B cell (primary cell): Measurements from ENCODE around the gene EN1. TPM values are rescaled to one million over a fixed set of nuclear protein-coding genes. Genes with fewer than 3 reads are reported as not detected.

Source experiments
- ATAC-seq: fragments of 200-7000 bp; cut with Tn5 transposase; one replicate; pipeline ENCODE4 v1.10.0; 2021; ENCODE audit warnings: low read depth, mild to moderate bottlenecking, moderate number of reproducible peaks, moderate library complexity
- CTCF ChIA-PET: fragments of 350-600 bp; sonication (Branson Sonifier 250); formaldehyde crosslinking; loops from one replicate; lab custom pipeline; 2021; ENCODE audit warnings: antibody characterized with exemption, inconsistent platforms; lab: Charles Lee
- POLR2A ChIA-PET: fragments of 350-600 bp; sonication (Branson Sonifier 250); formaldehyde crosslinking; loops from one replicate; lab custom pipeline; 2021; ENCODE audit warnings: antibody characterized with exemption; lab: Charles Lee
- DNase-seq: peaks from one replicate; pipeline ENCODE4 v3.0.0; 2013
- H2AFZ ChIP-seq: 2 replicates; pipeline ENCODE4 v1.6.1; 2012; ENCODE audit warnings: mild to moderate bottlenecking, low read depth, low read length; ENCODE audit not compliant: insufficient read depth, poor library complexity, severe bottlenecking
- H3K27ac ChIP-seq, 2 donors: 1 replicate in 1 of 2; 2 replicates in 1 of 2; pipeline ENCODE4 v1.5.1; 2012 to 2013; ENCODE audit warnings: low read length in 2 of 2, mild to moderate bottlenecking in 2 of 2, moderate library complexity in 1 of 2
- H3K27me3 ChIP-seq, 4 experiments: fragments of 200-600 bp in 1 of 4; sonication (generic) in 1 of 4; replicated peaks in 1 of 4; 1 replicate in 2 of 4; 2 replicates in 2 of 4; pipeline versions ENCODE4 v1.6.1 to v1.7.0; 2013 to 2016; ENCODE audit warnings: low read length in 3 of 4, mild to moderate bottlenecking in 2 of 4, mixed read lengths in 1 of 4, moderate library complexity in 1 of 4; ENCODE audit not compliant: insufficient read depth in 4 of 4, control insufficient read depth in 3 of 4; ENCODE audit errors: control extremely low read depth in 1 of 4
- H3K36me3 ChIP-seq, 2 experiments: replicated peaks in 1 of 2; 1 replicate in 1 of 2; 2 replicates in 1 of 2; pipeline versions ENCODE4 v1.6.1 to v1.7.1; 2013; ENCODE audit warnings: low read length in 1 of 2; ENCODE audit not compliant: insufficient read depth in 2 of 2, control insufficient read depth in 1 of 2; ENCODE audit errors: control extremely low read depth in 1 of 2, extremely low read depth in 1 of 2
- H3K4me1 ChIP-seq, 2 donors: fragments of 200-600 bp in 1 of 2; sonication (generic) in 1 of 2; 1 replicate in 1 of 2; 2 replicates in 1 of 2; pipeline versions ENCODE4 v1.5.1 to v1.6.1; 2013 to 2017; ENCODE audit warnings: low read length in 2 of 2; ENCODE audit not compliant: control insufficient read depth in 2 of 2, insufficient read depth in 2 of 2
- H3K4me2 ChIP-seq: replicated peaks from 2 replicates; pipeline ENCODE3; 2012; ENCODE audit warnings: mild to moderate bottlenecking, low read depth, low read length; ENCODE audit not compliant: poor library complexity, severe bottlenecking
- H3K4me3 ChIP-seq, 5 experiments: fragments of 200-600 bp in 1 of 5; sonication (generic) in 1 of 5; 1 replicate in 3 of 5; 2 replicates in 2 of 5; pipeline versions ENCODE4 v1.5.1 to v1.7.0; 2011 to 2016; ENCODE audit warnings: low read length in 4 of 5, mild to moderate bottlenecking in 4 of 5, low read depth in 2 of 5, control low read depth in 1 of 5, moderate library complexity in 1 of 5; ENCODE audit not compliant: insufficient read depth in 1 of 5; ENCODE audit errors: control extremely low read depth in 1 of 5, extremely low read depth in 1 of 5
- H3K79me2 ChIP-seq: fragments of 200-600 bp; sonication (generic); one replicate; pipeline ENCODE4 v1.6.0; 2016; ENCODE audit warnings: low read length; ENCODE audit not compliant: control insufficient read depth, insufficient read depth
- H3K9ac ChIP-seq: fragments of 200-600 bp; sonication (generic); 2 replicates; pipeline ENCODE4 v1.6.1; 2017; ENCODE audit warnings: mild to moderate bottlenecking, low read length, moderate library complexity
- H3K9me3 ChIP-seq, 3 donors: one replicate each; pipeline versions ENCODE4 v1.6.1 to v1.7.1; 2013; ENCODE audit warnings: low read length in 2 of 3; ENCODE audit not compliant: control insufficient read depth in 2 of 3, insufficient read depth in 1 of 3; ENCODE audit errors: control extremely low read depth in 1 of 3
- H4K20me1 ChIP-seq: 2 replicates; pipeline ENCODE4 v1.6.0; 2012; ENCODE audit warnings: mild to moderate bottlenecking, low read length; ENCODE audit not compliant: insufficient read depth, control insufficient read depth, poor library complexity, severe bottlenecking
- H3K27ac Mint-ChIP-seq: one replicate; pipeline ENCODE4 v1.8.0; 2021; ENCODE audit warnings: mixed read lengths
- H3K27me3 Mint-ChIP-seq: one replicate; pipeline ENCODE4 v1.8.0; 2021; ENCODE audit warnings: mixed read lengths
- H3K4me1 Mint-ChIP-seq: one replicate; pipeline ENCODE4 v1.8.0; 2021; ENCODE audit warnings: mixed read lengths
- H3K4me3 Mint-ChIP-seq: one replicate; pipeline ENCODE4 v1.8.0; 2021; ENCODE audit warnings: mixed read lengths
- H3K9me3 Mint-ChIP-seq: one replicate; pipeline ENCODE4 v1.8.0; 2022; ENCODE audit warnings: mixed read lengths; ENCODE audit not compliant: insufficient read depth
- CTCF ChIP-seq: fragments of 200-600 bp; IDR thresholded peaks from one replicate; pipeline ENCODE4 v1.8.0; 2022; ENCODE audit warnings: antibody characterized with exemption, mild to moderate bottlenecking
- EZH2 ChIP-seq: IDR thresholded peaks from 2 replicates; pipeline ENCODE4 v1.6.1; 2012; ENCODE audit warnings: borderline replicate concordance, low read depth, mild to moderate bottlenecking, moderate library complexity, low read length; ENCODE audit not compliant: insufficient read depth, poor library complexity, severe bottlenecking
- WGBS: methylation state at CpG from one replicate; pipeline ENCODE4 v1.1.5; 2013; ENCODE audit warnings: missing lambda C conversion rate; ENCODE audit not compliant: insufficient coverage; 5-methylcytosine and 5-hydroxymethylcytosine counted together
- intact Hi-C: fragments of 100-400 bp; cut with micrococcal nuclease; formaldehyde crosslinking; loops from one replicate; pipeline ENCODE4 v1.10.0; 2022
- polyA plus RNA-seq: library from polyadenylated mRNA; depleted of rRNA; stranded (reverse); fragments of >200 nt; gene quantifications from 2 replicates; pipeline ENCODE4 v1.2.3, GENCODE V29; 2012
- total RNA-seq, 2 donors: library from RNA; stranded (reverse); fragments of 120-200 nt in 1 of 2; gene quantifications; 1 replicate in 1 of 2; 2 replicates in 1 of 2; pipeline versions ENCODE4 v1.2.3 to v1.2.4, GENCODE V29; 2013 to 2022

Gene EN1
- total and polyA plus RNA-seq, 2 donors (not counting 1 experiment from before 2014, with no cell fraction given) = not detected

- peak overlapping the region; percentile 38 for H2AFZ ChIP-seq
- peaks cover 0 to 84% (median 67%) of the 10 kb centered on the region in 4 experiments for H3K27me3 ChIP-seq
- Mint-ChIP-seq H3K9me3 (no peaks in the 10 kb centered on the region), H3K4me3 (peak overlapping the region; percentile 71), H3K27ac (no peak overlapping the region), H3K27me3 (peaks cover 69% of the 10 kb centered on the region), H3K4me1 (peaks cover 25% of the 10 kb centered on the region)
- peaks cover 0 to 42% (median 0%) of the 10 kb centered on the region in 3 donors for H3K9me3 ChIP-seq
- no peaks in the 10 kb centered on the region for H3K36me3 ChIP-seq
- peak overlapping the region; percentile 87 for H3K4me2 ChIP-seq
- ATAC-seq (no peak), DNase-seq (peak; percentile 44)
- intact Hi-C loops = no loop called here
- no peaks in the 10 kb centered on the region for H4K20me1 ChIP-seq
- peak overlapping the region in 3 of 5 experiments; percentile 36 to 61 (median 46) for H3K4me3 ChIP-seq
- H3K4me1 ChIP-seq = peaks cover 32 to 42% of the 10 kb centered on the region in 2 donors
- H3K9ac ChIP-seq = peak overlapping the region; percentile 58
- no peak for TF ChIP-seq CTCF
- TF ChIP-seq EZH2 = no peak
- CTCF ChIA-PET = no interaction called here
- POLR2A ChIA-PET = no interaction called here
- H3K79me2 ChIP-seq = no peaks in the 10 kb centered on the region
- H3K27ac ChIP-seq = no peak overlapping the region
- WGBS = 3% methylated on average over 43 of the region's 60 CpGs
Observed at GRCh38 chr2:118842661-118843482, 4.6 kb downstream of the EN1 start.

GRCh38 chr2:118841828-118842461 is 5.5 kb downstream of the EN1 start:
- no peak overlapping the region for H3K27ac Mint-ChIP-seq
- H3K27me3 Mint-ChIP-seq = peaks cover 75% of the 10 kb centered on the region
- H3K79me2 ChIP-seq = no peaks in the 10 kb centered on the region
- intact Hi-C loops = no loop called here
- no peaks in the 10 kb centered on the region for H3K36me3 ChIP-seq
- ATAC-seq (no peak), DNase-seq (peak; percentile 52)
- POLR2A ChIA-PET = no interaction called here
- H3K27ac ChIP-seq = no peak overlapping the region
- H2AFZ ChIP-seq = peak overlapping the region; percentile 38
- H3K4me1 ChIP-seq = peaks cover 25 to 34% of the 10 kb centered on the region in 2 donors
- TF ChIP-seq CTCF (no peak), EZH2 (no peak)
- H3K4me3 ChIP-seq = peak overlapping the region in 4 of 5 experiments; percentile 28 to 61 (median 41)
- H3K4me1 Mint-ChIP-seq = peaks cover 23% of the 10 kb centered on the region
- no peaks in the 10 kb centered on the region for H3K9me3 Mint-ChIP-seq
- 14% methylated on average over 32 of the region's 47 CpGs for WGBS
- CTCF ChIA-PET = no interaction called here
- H3K9ac ChIP-seq = peak overlapping the region; percentile 62
- no peaks in the 10 kb centered on the region for H4K20me1 ChIP-seq
- peak overlapping the region; percentile 86 for H3K4me3 Mint-ChIP-seq
- H3K9me3 ChIP-seq = peaks cover 0 to 36% (median 0%) of the 10 kb centered on the region in 3 donors
- H3K4me2 ChIP-seq = peak overlapping the region; percentile 87
- H3K27me3 ChIP-seq = peaks cover 0 to 86% (median 68%) of the 10 kb centered on the region in 4 experiments
